ENCODE data around the gene FBXW7.

- no peak for TF ChIP-seq CTCF (conservative IDR thresholded peaks at IDR 0.05 in 1 of 2, IDR thresholded peaks at IDR 0.05 in 1 of 2; ENCODE audit: low read depth in 1 of 2, low read length in 2 of 2)
- TF ChIP-seq EZH2 (IDR thresholded peaks at IDR 0.05; ENCODE audit: low read length, missing control alignments) = no peak
Measured at GRCh38 chr4:152382057-152382785, 153.7 kb downstream of the FBXW7 start.
